ENCODE measurements around the gene TSHZ3. TPM values are rescaled to one million over a fixed set of nuclear protein-coding genes. Genes with fewer than 3 reads are reported as not detected.

The TSHZ3 gene
- total RNA-seq, 1 experiment from 2014 or later, result 0.05 TPM

GRCh38 chr19:31268751-31269383 is 80.4 kb downstream of the TSHZ3 start:
- no peaks in the 10 kb centered on the region for H4K20me1 ChIP-seq (ENCODE audit: insufficient read depth)
- TF ChIP-seq EZH2phosphoT487 (IDR thresholded peaks at IDR 0.05; ENCODE audit: borderline replicate concordance), result no peak
- H3K4me1 ChIP-seq (ENCODE audit: control insufficient read depth in 1 of 2, insufficient read depth in 2 of 2, low read length in 2 of 2), result no peaks in the 10 kb centered on the region
- H3K27me3 ChIP-seq (ENCODE audit: insufficient read depth, low read length), result no peaks in the 10 kb centered on the region
- ChIA-PET POLR2A (no interaction called here), RAD21 (ENCODE audit: low non-redundant PET in 1 of 2, low total read pairs in 2 of 2, uncharacterized antibody in 2 of 2, unreplicated experiment in 2 of 2) (no interaction called here), CTCF (no interaction called here)
- no peak overlapping the region for H2AFZ ChIP-seq (ENCODE audit: low read depth, low read length, poor library complexity, severe bottlenecking)
- H3K4me2 ChIP-seq (ENCODE audit: low read length), result no peak overlapping the region
- BruUV-seq (replicated peaks), result no TSS peak
- DNase-seq (ENCODE audit: low read depth, low spot score) (no peak), ATAC-seq (no peak)
- H3K9me3 ChIP-seq (ENCODE audit: control insufficient read depth in 1 of 2, insufficient read depth in 1 of 2, low read depth in 1 of 2, low read length in 2 of 2), result peaks cover 15 to 24% of the 10 kb centered on the region in 2 experiments; a peak in 2 of 4 replicates
- H3K79me2 ChIP-seq (ENCODE audit: insufficient read depth, low read length), result no peaks in the 10 kb centered on the region
- H3K36me3 ChIP-seq (ENCODE audit: control insufficient read depth in 1 of 2, insufficient read depth in 2 of 2, low read length in 2 of 2), result no peaks in the 10 kb centered on the region
- no peak overlapping the region for H3K4me3 ChIP-seq (replicated peaks in 1 of 2; ENCODE audit: low read depth in 1 of 2, low read length in 2 of 2)
- intact Hi-C loops (cut with micrococcal nuclease), result no loop called here
- no peak overlapping the region for H3K9ac ChIP-seq (ENCODE audit: low read length)
- no peak overlapping the region for H3K27ac ChIP-seq (ENCODE audit: low read depth, low read length)
- no peaks in the 10 kb centered on the region for H3K9me2 ChIP-seq (ENCODE audit: insufficient read depth)

- intact Hi-C loops (cut with micrococcal nuclease), result no loop called here
- DNase-seq (ENCODE audit: low read depth, low spot score) (no peak), ATAC-seq (no peak)
- peaks cover 12 to 13% of the 10 kb centered on the region in 2 experiments; a peak in 2 of 4 replicates for H3K9me3 ChIP-seq (ENCODE audit: control insufficient read depth in 1 of 2, insufficient read depth in 1 of 2, low read depth in 1 of 2, low read length in 2 of 2)
- H3K4me1 ChIP-seq (ENCODE audit: control insufficient read depth in 1 of 2, insufficient read depth in 2 of 2, low read length in 2 of 2), result no peaks in the 10 kb centered on the region
- CTCF ChIA-PET, result no interaction called here
- H3K36me3 ChIP-seq (ENCODE audit: control insufficient read depth in 1 of 2, insufficient read depth in 2 of 2, low read length in 2 of 2), result no peaks in the 10 kb centered on the region
- H3K27me3 ChIP-seq (ENCODE audit: insufficient read depth, low read length), result no peaks in the 10 kb centered on the region
- no TSS peak for BruUV-seq (replicated peaks)
- POLR2A ChIA-PET, result no interaction called here
- H3K9me2 ChIP-seq (ENCODE audit: insufficient read depth), result no peaks in the 10 kb centered on the region
- H2AFZ ChIP-seq (ENCODE audit: low read depth, low read length, poor library complexity, severe bottlenecking), result no peak overlapping the region
- no peak overlapping the region for H3K4me2 ChIP-seq (ENCODE audit: low read length)
- RAD21 ChIA-PET (ENCODE audit: low non-redundant PET in 1 of 2, low total read pairs in 2 of 2, uncharacterized antibody in 2 of 2, unreplicated experiment in 2 of 2), result no interaction called here
- H3K79me2 ChIP-seq (ENCODE audit: insufficient read depth, low read length), result no peaks in the 10 kb centered on the region
- no peak overlapping the region for H3K9ac ChIP-seq (ENCODE audit: low read length)
- H4K20me1 ChIP-seq (ENCODE audit: insufficient read depth), result no peaks in the 10 kb centered on the region
- no peak overlapping the region for H3K4me3 ChIP-seq (replicated peaks in 1 of 2; ENCODE audit: low read depth in 1 of 2, low read length in 2 of 2)
- H3K27ac ChIP-seq (ENCODE audit: low read depth, low read length), result no peak overlapping the region
- TF ChIP-seq EZH2phosphoT487 (IDR thresholded peaks at IDR 0.05; ENCODE audit: borderline replicate concordance), result no peak
- no peak for TF ChIP-seq FOSL1 (IDR thresholded peaks at IDR 0.05; ENCODE audit: low read depth)
- no peak for TF ChIP-seq ZBTB33 (IDR thresholded peaks at IDR 0.05; ENCODE audit: extremely low read depth, insufficient replicate concordance, low read length)
- TF ChIP-seq EZH2 (IDR thresholded peaks at IDR 0.05), result no peak
- no peak for TF ChIP-seq SP1 (IDR thresholded peaks at IDR 0.05; ENCODE audit: low read depth)
- TF ChIP-seq POLR2A (IDR thresholded peaks at IDR 0.05; ENCODE audit: borderline replicate concordance, extremely low read depth, insufficient read depth, insufficient read length), result no peak
- TF ChIP-seq POLR2AphosphoS5 (IDR thresholded peaks at IDR 0.05; ENCODE audit: low read depth, low read length), result no peak
- no peak for TF ChIP-seq REST (IDR thresholded peaks at IDR 0.05; ENCODE audit: low read depth)
- TF ChIP-seq CTCF (IDR thresholded peaks at IDR 0.05 in 2 of 3, conservative IDR thresholded peaks at IDR 0.05 in 1 of 3; ENCODE audit: borderline replicate concordance in 1 of 3, insufficient read depth in 1 of 3, low read depth in 2 of 3, low read length in 2 of 3), result no peak
- no peak for TF ChIP-seq CBX3 (IDR thresholded peaks at IDR 0.05; ENCODE audit: low read depth)
- TF ChIP-seq ZNF274 (IDR thresholded peaks at IDR 0.05; ENCODE audit: low read depth, low read length), result no peak
- no peak for TF ChIP-seq CEBPB (IDR thresholded peaks at IDR 0.05; ENCODE audit: low read depth)
Observed at GRCh38 chr19:31266731-31267130, 82.5 kb downstream of the TSHZ3 start.

Data from HCT116 (cell line).